Effector CD4-positive, alpha-beta T cell (primary cell): ENCODE data around the gene HOXA6.

Experiments used
- DNase-seq: peaks from one replicate; pipeline ENCODE4 v3.0.0-alpha.2; 2020

HOXA6 gene

GRCh38 chr7:27117887-27118491 is 29.6 kb downstream of the HOXA6 start:
- DNase-seq = no peak

DNA sequence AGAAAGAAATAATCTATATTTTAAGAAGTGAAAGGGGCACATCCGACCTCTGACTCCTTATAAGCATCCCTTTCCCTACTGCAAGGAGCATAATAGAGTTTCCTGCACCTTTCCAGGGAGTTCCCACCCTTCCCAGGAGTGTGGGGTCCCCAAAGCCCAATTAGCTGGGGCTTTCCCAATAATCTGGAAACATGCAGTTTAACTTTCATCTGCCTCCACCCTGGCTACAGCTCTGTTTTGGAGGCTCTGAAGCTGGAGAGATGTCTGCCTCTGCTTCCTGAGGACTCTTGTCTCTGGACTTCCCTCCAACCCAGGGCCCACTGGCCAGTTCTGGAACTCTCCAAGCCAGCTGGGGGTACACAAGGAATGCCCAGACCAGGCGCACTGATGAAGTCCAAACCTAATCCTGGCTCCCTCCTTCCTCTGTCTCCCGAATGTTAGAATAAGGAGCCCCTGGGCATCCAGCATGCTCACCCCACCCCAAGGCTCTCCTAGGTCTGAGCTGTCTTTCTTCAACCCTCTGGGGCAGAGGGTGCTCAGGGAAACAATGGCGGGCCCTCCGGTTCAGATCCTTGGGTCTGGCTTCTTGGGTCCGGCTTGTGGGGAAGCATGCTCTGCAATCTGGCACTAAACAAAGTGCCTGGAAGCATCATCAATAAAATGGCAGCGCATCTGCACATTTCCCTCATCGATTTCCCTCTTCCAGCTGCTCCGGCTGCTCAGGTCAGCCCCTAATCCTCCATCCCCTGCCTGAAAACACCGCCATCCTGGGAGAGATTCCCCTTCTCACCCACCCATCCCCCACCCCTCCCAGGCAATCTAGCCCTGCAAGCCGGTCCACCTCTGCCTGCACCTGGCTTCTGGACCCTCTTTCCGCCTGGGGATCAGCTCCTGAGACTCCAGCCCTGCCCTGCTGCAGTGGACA is 30.4 kb downstream of the HOXA6 start:
- no peak for DNase-seq

DNA sequence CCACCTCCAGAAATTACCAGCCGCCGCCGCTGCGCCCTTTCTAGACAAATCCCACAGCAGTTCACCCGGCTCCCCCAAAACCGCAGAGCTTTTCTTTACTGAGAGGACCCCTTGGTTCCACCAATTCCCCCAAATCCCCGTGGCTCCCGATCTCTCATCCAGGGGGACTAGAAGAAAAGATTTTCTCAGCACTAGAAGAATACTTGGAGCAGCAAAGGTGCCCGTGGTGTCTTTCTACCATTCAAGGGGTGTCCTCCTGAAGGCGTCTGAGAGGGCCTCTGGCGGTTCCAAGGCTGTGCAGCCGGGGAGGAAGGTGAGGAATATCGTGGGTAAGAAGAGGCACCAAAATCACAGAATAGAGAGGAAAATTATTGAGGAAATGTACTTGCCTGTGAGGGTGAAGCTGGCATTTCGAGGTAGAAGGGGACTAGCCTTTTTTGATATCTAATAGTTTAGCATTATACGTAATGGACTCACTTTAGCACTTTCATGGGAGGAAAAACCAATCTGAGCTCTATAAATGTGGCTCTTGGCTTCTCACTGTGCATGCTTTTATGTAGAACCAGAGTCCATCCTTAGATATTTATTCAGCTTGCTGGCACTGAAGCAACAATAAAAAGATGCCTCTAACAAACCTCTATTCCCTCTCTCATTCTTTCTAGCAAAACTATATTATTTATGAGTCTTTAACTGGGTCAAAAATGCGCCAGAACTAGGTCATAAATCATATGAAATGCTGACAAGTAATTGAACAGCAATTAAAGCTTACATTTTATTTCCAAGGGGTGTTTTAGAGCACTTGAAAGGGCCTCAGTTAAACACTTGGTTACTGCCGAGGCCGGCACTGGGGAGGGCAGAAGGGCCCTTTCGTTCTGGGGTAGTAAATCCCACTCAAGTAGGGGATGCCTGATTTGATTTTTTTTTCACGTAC is 31.3 kb downstream of the HOXA6 start:
- DNase-seq = no peak

DNA sequence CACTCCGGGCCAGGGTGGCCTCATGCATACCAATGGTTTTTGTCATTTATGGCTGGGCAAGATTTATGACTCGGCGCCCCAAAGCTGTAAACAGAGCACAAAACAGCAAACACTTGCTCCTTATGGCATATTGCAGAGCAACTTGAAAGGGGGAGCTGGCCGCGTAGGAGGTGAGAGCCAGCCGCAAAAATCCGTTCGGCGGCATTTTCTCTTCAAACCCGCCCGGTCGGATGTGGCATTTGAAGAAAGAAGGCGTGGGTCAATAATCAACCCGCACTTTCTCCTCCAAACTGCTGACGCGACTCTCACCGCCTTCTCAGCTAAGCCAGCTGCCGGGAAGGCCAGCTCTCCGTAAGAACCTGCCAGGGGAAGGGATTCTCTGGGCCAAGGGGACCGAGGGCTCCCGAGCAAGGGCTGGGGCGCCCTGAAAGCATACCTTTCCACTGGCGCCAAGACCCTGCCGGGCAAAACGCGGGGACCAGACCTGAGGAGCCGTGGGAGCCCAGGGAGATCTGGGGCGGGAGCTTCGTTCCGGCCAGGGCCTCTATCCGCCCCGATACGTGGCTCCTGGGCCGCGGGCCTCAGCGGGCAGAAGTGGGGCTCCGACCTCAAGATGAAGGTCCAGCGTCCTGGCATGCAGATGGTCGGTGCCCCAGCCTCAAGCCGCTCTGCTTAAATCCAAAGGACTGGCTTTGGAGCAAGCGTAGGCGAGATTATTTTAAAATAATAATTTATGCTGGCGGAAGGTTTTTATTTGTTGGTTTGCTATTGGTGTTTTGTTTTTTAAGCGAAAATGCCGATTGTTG is 32.1 kb downstream of the HOXA6 start:
- DNase-seq = no peak

DNA sequence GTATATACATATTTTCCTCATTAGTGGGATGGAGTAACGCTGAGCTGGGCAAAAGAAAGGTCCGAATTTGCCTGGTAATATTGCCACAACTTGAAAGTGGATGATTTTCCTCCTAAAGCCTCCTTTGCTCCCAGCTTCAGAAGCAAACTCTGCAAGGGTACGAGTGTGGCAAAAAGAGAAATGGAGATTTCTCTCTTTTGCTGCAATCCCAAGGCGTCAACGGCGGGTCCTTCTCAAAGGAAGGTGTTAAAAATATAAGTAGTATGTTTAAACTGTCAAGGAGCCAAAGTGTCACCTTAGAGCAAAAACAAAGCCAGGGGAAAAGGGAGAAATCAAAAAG is 32.7 kb downstream of the HOXA6 start:
- no peak for DNase-seq

DNA sequence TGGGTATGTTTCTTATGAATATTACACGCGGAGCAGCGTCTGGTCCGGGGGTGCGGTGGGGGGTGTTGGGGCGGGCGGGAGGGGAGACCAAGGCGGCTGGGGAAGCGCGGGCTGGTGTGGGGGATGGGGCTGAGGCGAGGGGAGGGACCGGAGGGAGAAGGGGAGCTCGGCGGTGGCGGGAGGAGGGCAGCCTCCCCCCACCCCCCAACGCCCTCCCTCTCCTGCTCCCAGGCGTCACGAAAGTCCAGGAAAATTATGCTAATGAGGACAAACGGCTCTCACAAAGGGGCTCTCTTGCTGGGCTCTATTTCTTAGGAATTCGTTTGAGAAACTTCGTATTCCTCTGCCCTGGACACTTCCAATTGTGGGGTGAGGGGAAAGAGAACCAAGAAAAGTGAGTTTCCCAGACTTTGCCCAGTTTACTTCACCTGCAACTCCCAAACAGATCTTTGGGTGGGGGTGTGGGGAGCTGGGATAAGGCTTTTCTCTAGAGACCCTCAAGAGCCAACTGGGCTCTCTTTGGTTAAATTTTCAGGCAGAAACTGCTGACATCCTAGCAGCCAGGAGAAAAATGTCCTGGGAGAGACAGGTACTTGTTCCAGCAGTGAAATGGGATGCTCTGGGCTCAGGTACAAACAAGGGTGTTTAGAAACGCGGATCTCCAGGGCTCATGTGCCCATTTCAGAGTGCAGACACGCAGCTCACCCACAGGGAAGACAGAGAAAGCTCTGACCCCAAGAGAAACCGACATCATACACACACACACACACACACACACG is 33.4 kb downstream of the HOXA6 start:
- no peak for DNase-seq

DNA sequence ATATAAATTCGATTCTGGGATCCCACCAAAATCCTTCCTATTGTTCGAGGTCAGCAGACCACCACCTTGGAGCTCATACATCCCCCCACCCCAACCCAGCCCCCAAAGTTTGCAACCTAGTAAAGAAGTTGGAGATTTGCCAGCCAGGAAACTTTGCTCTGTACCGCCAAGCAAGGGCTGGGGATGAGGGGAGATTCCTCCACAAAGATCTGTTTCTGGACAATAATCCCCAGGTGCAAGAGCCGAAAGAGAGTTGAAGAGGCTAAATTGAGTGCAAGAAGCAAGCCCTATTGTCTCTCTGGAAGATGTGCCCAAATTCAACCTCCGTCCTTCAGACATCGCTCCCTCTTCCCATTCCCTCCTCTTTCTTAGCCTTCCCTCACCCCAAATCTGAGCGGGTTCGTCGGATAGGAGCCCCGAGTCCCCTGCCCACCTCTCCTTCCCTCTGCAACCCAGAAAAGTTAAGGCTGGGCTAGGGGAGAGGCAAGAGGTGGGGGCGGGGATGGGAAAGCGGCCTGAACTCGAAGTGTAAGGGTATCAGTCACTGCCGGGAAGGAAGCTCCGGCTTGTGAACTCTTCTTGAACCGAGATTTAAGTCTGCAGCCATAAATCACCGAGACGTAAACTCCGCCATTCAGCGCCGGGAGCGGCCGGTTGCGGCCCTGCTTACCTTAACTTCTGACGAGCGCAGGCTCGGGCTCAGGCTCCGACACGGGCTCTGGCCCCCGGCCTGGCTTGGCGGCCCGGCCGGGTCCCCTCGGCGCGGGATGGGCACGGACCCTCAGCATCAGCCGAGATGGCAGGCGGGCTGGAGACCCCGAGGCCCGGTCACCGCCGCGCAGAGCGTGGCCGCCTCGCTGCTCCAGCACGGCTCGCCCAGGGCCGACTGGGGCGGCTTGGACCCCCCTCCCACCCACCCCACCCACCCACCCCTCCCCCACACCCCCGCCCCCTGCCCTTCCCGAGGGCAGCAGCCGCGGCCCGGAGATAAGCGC is 34.3 kb downstream of the HOXA6 start:
- no peak for DNase-seq

- no peak for DNase-seq
These were observed 35.2 kb downstream of the HOXA6 start for GRCh38 chr7:27112361-27112760.

DNA sequence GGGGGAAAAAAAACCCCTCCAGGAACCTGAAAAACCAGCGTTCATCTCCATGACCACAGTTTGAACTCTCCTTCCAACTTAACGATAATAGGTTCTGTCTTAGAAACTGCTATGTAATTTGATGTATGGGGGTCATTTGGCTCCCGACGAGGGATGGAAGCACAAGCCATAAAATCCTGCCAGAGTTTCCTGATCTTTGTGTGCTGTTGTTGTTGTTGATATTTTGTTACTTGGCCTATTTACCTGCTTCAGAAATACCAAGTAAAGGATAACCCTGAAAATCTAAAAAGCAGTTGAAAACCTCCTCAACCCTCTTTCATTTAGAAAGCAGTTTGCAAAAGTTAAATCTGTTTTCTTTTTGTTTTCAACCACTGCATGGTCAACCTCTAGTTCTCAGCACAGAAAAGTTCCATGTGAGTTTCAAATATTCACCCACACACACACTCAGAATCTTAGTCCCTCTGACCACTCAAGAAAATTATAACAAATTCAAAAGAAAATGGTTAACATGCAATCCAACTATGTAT is 35.8 kb downstream of the HOXA6 start:
- DNase-seq = no peak

DNA sequence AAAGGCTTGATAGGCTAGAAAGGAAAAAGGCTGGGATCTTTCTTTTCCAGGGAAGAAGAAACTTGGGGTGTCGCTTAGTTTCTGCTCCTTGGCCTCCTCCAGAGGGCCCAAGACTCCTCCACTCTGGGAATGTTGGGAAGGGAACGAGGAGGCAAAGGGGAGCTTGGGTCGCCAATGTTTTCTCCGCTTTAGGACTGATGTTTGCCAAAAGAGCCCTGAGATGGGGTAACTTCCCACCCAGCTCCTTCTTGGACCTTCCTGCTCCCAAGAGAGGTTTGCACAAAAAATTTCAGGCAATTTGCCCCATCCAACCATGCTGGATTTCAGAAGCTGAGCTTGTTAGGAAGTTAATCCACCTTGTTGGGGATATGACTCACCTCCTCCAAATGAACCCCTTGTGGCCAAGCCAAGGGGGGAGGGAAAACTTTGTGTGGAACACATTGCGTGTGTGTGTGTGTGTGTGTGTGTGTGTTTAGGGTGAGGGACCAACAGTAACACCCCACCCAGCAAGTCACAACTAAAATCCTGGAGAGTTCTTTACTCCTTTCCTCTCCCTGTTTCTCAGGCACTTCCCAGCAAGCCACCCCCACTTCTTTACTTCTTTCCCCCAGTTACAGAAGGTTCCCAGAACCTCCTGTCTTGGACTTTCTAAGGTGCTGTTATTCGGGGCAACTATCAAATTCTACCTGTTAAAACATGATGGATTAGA is 36.4 kb downstream of the HOXA6 start:
- DNase-seq = no peak

GRCh38 chr7:27110186-27111031 is 37.2 kb downstream of the HOXA6 start:
- no peak for DNase-seq

DNA sequence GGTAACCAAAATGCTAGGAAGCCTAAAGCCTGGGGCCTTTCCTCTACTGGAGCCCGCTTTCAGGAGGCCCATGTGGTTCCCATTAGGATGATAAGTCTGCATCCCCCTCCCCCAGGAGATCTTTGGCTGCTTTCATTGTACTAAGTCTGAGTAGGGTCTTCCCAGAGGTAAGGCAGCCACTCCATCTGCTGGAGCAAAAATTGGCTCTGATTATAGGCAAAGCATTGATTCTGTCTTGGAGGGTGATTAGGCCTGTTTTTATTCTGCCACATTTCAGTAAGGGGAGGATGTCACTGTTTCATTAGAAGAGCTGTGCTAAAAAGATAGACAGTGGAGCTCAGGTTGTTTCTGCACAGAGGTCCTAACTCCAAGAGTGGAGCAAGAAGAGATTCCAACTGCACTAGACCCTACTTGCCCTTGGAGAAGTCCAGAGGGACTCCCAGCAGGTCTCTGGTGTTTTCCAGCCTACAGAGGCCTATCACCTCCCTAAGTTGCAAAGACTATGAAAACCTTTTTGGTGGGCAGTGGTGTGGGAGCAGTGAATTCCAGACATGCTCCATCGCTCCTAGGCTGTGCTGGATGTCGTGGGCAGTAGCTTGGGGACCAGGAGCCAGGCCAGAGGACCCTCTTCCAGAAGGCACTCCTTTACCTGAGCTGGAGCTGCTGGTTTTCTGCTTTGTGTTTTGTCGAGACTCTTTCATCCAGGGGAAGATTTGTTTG is 37.9 kb downstream of the HOXA6 start:
- DNase-seq = no peak

DNA sequence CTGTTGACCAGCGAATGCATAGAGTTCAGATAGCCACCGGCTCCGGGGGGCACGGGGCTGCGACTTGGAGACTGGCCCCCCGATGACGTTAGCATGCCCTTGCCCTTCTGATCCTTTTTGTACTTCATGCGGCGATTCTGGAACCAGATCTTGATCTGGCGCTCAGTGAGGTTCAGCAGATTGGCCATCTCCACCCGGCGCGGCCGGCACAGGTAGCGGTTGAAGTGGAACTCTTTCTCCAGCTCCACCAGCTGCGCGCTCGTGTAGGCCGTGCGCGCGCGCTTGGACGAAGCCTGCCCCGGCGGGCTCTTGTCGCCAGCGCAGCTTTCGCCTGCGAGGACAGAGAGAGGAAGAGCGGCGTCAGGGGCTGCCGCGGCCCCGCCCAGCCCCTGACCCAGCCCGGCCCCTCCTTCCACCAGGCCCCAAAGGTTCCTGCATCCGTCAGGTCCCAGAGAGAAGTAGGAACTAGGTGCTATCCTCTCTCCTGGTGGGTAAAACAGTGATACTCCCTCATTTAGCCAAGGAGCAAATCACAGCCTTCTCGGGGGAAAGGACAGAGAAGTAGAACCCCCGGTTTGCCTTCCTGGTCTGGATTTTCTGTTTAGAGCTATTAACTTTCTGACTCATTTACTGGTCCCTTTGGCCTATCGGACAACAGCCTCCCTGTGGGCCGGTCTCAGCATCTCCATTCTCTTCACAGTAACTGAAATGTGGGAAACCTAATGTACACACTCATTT is 39.0 kb downstream of the HOXA6 start:
- DNase-seq = no peak

- DNase-seq = no peak
These were observed 39.9 kb downstream of the HOXA6 start for GRCh38 chr7:27107391-27108381.

DNA sequence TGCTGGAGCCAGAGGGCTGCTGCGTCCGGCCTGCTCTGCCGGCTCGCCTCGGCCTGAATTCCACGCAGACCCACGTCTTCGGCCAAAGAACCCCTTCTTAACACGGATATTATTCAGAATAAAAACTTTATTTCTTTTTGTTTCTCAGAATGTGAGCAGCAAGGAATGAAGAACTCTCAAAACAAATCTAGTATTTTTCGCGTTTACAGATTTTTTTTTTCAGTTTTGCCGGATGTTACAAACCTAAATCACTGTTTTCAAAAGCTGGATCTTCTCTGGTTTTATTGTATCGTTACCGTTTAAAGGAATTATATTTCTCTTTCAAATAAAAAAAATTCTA is 40.7 kb downstream of the HOXA6 start:
- DNase-seq = no peak
